HEK293T (cell line): Measurements from ENCODE around the gene SLC25A29.
"Not testable (repeated sequence)": the region's sequence is repeated elsewhere in the genome, so short reads cannot be mapped to it uniquely, and the experiment has no call there.

Experiments
- CTCF ChIA-PET: fragments of 350-600 bp; formaldehyde crosslinking; extraction: SDS; loops from one replicate; lab custom pipeline; 2021; ENCODE audit warnings: antibody characterized with exemption, inconsistent platforms; lab: Yijun Ruan, JAX
- POLR2A ChIA-PET: fragments of 350-600 bp; formaldehyde crosslinking; extraction: SDS; loops from one replicate; lab custom pipeline; 2020; ENCODE audit warnings: antibody characterized with exemption, inconsistent platforms; lab: Yijun Ruan, JAX
- DNase-seq: peaks from one replicate; pipeline ENCODE4 v3.0.0; 2012; ENCODE audit warnings: mixed read lengths; ENCODE audit errors: extremely low spot score
- ARNT ChIP-seq: fragments of 450-650 bp; IDR thresholded peaks from 2 replicates; pipeline ENCODE4 v1.6.1; 2017; ENCODE audit warnings: mild to moderate bottlenecking
- BHLHE40 ChIP-seq: fragments of 450-650 bp; IDR thresholded peaks from 2 replicates; pipeline ENCODE4 v1.6.1; 2016; ENCODE audit warnings: mild to moderate bottlenecking, moderate library complexity, borderline replicate concordance
- CTBP1 ChIP-seq: fragments of 450-650 bp; IDR thresholded peaks from 2 replicates; pipeline ENCODE4 v1.6.1; 2016; ENCODE audit warnings: borderline replicate concordance
- ELF4 ChIP-seq: fragments of 450-650 bp; IDR thresholded peaks from 2 replicates; pipeline ENCODE4 v1.6.1; 2017; ENCODE audit warnings: antibody characterized with exemption
- FOXA1 ChIP-seq: fragments of 450-650 bp; IDR thresholded peaks from 2 replicates; pipeline ENCODE4 v1.6.1; 2016; ENCODE audit warnings: mild to moderate bottlenecking
- FOXK2 ChIP-seq: fragments of 450-650 bp; IDR thresholded peaks from 2 replicates; pipeline ENCODE4 v1.6.1; 2016; ENCODE audit warnings: mild to moderate bottlenecking
- FOXM1 ChIP-seq: fragments of 450-650 bp; IDR thresholded peaks from 2 replicates; pipeline ENCODE4 v1.6.1; 2017; ENCODE audit warnings: mild to moderate bottlenecking, borderline replicate concordance
- HDGF ChIP-seq: fragments of 450-650 bp; IDR thresholded peaks from 2 replicates; pipeline ENCODE4 v1.6.1; 2017; ENCODE audit warnings: antibody characterized with exemption, borderline replicate concordance
- L3MBTL2 ChIP-seq: fragments of 450-650 bp; conservative IDR thresholded peaks from 2 replicates; pipeline ENCODE4 v1.6.1; 2016; ENCODE audit warnings: mild to moderate bottlenecking
- LEF1 ChIP-seq: fragments of 450-650 bp; IDR thresholded peaks from 2 replicates; pipeline ENCODE4 v1.6.1; 2017; ENCODE audit warnings: mild to moderate bottlenecking, borderline replicate concordance
- NFRKB ChIP-seq: fragments of 450-650 bp; IDR thresholded peaks from 2 replicates; pipeline ENCODE4 v1.6.1; 2016; ENCODE audit warnings: mild to moderate bottlenecking, moderate library complexity
- SP1 ChIP-seq: fragments of 450-650 bp; IDR thresholded peaks from 2 replicates; pipeline ENCODE4 v1.6.1; 2017
- SUZ12 ChIP-seq: fragments of 450-650 bp; IDR thresholded peaks from 2 replicates; pipeline ENCODE4 v1.6.1; 2016; ENCODE audit warnings: mild to moderate bottlenecking
- TARDBP ChIP-seq: fragments of 450-650 bp; IDR thresholded peaks from 2 replicates; pipeline ENCODE4 v1.6.1; 2016
- ZNF384 ChIP-seq: fragments of 450-650 bp; IDR thresholded peaks from 2 replicates; pipeline ENCODE4 v1.6.1; 2016
- TF ChIP-seq, protein P1 (sequence below): fragments of 450-650 bp; IDR thresholded peaks from 2 replicates; pipeline ENCODE4 v1.6.1; 2016

SLC25A29 gene

DNA sequence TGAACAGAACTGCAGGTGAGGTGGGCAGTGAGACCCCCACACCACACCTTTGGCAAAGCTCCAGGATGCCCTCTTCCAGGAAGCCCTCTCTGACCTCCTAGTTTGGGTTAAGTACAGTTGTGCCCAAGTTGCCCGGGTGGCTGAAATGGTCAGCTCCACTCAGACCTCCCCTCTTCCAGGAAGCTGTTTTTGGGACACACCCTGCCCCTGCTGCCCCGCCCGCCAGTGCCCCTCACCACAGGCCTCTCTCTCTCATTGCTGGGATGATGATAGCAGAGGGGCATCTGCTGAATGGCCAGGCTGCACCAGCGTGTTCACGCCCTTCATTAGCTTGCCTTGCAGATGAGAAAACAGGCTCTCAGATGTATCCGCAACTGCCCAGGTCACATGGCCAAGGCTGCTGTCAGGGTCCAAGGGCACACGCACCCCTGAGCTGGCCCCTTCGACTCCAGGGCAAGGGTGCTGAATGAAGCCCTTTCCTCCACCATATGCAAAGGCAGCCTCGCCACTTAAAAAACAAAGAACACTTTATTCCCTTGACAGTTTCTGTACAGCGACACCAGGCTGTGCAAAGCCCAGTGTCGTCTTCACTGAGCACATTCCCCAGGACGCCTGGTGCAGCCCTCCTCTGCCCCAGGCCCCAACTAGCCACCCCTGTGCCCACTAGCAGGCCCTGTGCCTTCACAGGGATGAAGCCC, 15.5 kb downstream of the SLC25A29 start:
- CTCF ChIA-PET, result no interaction called here

DNA sequence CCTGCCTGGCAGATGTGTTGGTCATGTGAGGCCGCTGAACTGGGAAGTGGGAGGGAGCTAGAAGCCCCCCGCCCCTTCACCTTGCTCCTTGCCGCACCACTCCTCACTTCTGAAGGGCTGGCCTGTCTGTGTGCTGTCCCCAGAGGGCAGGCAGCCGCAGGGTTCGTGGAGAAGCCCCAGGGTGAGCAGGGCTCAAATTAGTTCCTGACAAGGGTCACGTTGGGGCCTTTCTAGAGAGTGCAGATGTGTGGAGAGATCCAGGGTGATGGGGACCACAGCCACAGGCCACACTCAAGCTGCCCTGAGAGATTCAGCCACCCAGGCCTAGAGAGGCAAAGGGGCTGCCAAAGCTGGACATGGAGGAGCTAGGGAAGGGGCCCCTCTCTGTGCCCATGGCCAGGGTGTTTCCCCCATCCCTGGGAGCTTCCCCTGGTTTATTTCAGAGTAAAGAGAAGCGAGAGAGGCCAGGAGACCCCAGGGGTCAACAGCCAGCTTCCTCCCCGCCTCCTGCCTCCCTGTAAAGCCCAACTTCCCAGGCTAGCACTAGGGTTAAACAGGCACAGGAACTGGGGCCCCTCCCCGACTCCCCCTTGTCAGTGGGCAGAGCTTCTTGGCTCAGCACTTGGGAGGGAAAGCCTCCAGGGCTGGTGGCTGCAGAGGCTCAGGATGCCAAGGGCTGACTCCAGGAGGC, 16.2 kb downstream of the SLC25A29 start:
- DNase-seq, result no peak
- CTCF ChIA-PET, result interaction anchor here (0.6 kb wide), 1 partner anchor 15 kb away, joined by 3 read pairs; no protein-coding TSS in a partner anchor
- POLR2A ChIA-PET, result interaction anchor here (1.1 kb wide), 2 partner anchors 18 to 85 kb away, joined by 3 to 4 read pairs; a partner anchor contains a TSS
- no peak for TF ChIP-seq FOXA1
- TF ChIP-seq ELF4, result no peak
- TF ChIP-seq SP1, result no peak
- no peak for TF ChIP-seq HDGF
- TF ChIP-seq L3MBTL2, result no peak
- no peak for TF ChIP-seq TARDBP
- no peak for TF ChIP-seq ZNF384
- no peak for TF ChIP-seq LEF1
- no peak for TF ChIP-seq CTBP1
- no peak for TF ChIP-seq FOXK2
- TF ChIP-seq FOXM1, result no peak
- no peak for TF ChIP-seq SUZ12
- no peak for TF ChIP-seq ARNT
- TF ChIP-seq BHLHE40, result no peak
- TF ChIP-seq, protein P1, sequence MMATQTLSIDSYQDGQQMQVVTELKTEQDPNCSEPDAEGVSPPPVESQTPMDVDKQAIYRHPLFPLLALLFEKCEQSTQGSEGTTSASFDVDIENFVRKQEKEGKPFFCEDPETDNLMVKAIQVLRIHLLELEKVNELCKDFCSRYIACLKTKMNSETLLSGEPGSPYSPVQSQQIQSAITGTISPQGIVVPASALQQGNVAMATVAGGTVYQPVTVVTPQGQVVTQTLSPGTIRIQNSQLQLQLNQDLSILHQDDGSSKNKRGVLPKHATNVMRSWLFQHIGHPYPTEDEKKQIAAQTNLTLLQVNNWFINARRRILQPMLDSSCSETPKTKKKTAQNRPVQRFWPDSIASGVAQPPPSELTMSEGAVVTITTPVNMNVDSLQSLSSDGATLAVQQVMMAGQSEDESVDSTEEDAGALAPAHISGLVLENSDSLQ, result no peak

More for the DNA sequence above, 15.5 kb downstream of the SLC25A29 start:
- no peak for DNase-seq
- POLR2A ChIA-PET, result interaction anchor here (1.1 kb wide), 2 partner anchors 17 to 85 kb away, joined by 3 to 4 read pairs; a partner anchor contains a TSS
- TF ChIP-seq SP1, result no peak
- no peak for TF ChIP-seq SUZ12
- TF ChIP-seq LEF1, result no peak
- TF ChIP-seq CTBP1, result no peak
- no peak for TF ChIP-seq FOXM1
- TF ChIP-seq TARDBP, result no peak

DNA sequence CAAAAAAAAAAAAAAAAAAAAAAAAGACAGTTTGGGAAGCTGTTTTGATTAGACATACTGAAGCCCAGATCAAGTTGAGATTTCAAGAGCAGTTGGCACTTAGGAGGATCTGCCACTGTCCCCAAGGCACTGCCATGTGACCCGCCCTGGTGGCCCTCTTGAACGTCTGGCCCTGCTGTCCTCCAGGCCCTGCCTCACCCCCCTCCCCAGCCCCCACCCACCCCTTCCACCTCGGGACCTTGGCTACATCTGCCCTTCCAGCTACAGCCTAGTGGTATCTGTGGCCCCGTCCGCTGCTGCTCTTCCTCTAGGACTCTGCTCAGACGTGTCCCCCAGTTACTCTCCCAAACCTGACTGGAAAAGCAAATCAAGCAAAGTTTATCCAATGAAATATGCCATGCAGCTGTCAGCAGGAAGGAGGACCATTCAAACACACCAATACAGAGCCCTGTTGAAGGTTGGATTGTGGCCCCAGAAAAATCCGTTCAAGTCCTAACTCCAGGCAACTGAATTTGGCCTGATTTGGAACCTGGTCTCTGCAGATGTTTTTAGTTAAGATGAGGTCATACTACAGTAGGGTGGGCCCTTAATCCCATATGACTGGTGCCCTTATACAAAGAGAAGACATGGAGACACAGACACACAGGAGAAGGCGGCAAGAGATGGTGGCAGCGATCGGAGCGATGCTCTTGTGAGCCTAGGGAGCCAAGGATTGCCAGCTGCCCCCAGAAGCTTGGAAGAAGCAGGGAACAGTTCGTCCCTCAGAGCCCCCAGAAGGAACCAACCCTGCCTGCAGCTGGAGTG, 17.7 kb downstream of the SLC25A29 start:
- TF ChIP-seq CTBP1, result no peak
- TF ChIP-seq BHLHE40, result no peak
- TF ChIP-seq NFRKB, result no peak
- no peak for TF ChIP-seq FOXK2
- no peak for TF ChIP-seq FOXA1
- TF ChIP-seq ELF4, result no peak
- TF ChIP-seq HDGF, result no peak
- TF ChIP-seq, protein P1, result no peak
- no peak for TF ChIP-seq ZNF384
- no peak for TF ChIP-seq SUZ12
- no peak for TF ChIP-seq L3MBTL2
- no peak for TF ChIP-seq ARNT
- no peak for TF ChIP-seq SP1
- TF ChIP-seq LEF1, result no peak
- TF ChIP-seq FOXM1, result no peak
- TF ChIP-seq TARDBP, result no peak
- POLR2A ChIA-PET, result interaction anchor here (1.4 kb wide), 1 partner anchor 87 kb away, joined by 3 read pairs; a partner anchor contains a TSS
- CTCF ChIA-PET, result no interaction called here
- no peak for DNase-seq

DNA sequence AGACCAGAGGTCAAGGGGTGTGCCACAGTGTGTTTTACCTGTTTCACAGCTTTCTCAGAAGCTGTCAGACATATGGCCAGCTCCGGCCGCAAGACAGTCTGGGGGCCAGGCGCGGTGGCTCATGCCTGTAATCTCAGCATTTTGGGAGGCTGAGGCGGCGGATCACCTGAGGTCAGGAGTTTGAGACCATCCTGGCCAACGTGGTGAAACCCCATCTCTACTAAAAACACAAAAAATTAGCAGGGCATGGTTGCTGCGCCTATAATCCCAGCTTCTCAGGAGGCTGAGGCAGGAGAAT, 18.3 kb downstream of the SLC25A29 start:
- CTCF ChIA-PET, DNase-seq: not testable (repeated sequence)
- POLR2A ChIA-PET, result interaction anchor here (1.4 kb wide), 1 partner anchor 87 kb away, joined by 3 read pairs; a partner anchor contains a TSS

DNA sequence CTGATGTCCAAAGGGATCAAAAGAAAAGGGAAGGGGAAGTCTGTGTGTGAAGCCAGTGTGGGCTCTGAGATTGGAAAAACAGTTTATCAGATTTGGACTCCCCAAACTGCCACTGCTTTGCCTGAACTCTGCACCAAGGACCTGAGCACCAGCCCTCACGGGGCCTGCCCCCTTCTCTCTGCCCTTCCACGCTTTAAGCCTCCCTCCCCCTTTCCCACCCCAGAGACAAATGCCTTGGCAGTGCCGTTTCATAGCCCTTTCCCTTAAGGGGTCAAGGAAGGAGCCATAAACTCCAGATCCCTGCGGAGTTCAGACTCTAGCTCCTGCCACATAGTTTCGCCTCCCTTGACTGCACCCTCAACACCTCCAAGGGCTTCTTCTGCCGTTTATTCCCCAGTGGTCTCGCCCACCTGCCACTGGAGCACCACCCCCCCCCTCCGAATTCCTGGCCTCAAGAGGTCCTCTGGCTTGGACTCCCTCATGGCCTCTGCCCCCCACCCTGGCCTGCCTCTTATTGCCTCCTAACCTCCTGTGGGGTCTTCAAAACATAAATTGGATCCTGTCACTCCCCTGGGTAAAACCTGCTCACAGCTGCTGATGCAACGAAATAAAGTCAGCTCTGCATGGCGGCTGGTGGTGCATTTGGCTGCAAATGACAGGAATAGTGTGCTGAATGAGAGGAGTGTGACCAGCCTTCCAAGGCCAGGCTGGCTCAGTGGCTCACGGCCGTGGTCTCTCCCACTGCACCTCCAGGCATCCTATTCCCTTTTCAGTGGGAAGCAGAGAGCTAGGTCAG, 18.8 kb downstream of the SLC25A29 start:
- DNase-seq, result no peak
- TF ChIP-seq L3MBTL2 (no peak), TARDBP (no peak), BHLHE40 (no peak), FOXM1 (no peak), LEF1 (no peak), ZNF384 (no peak), HDGF (no peak), SUZ12 (no peak), ARNT (no peak)
- TF ChIP-seq, protein P1, result no peak
- ChIA-PET POLR2A (interaction anchor here (1.4 kb wide), 1 partner anchor 88 kb away, joined by 3 read pairs; a partner anchor contains a TSS), CTCF (no interaction called here)
